Activated CD8-positive, alpha-beta T cell treated with anti-CD3 and anti-CD28 coated beads for 36 hours (primary cell): ENCODE data around the gene MPZL2. TPM values are rescaled to one million over a fixed set of nuclear protein-coding genes. Genes with fewer than 3 reads are reported as not detected.

Experiments
- ATAC-seq: fragments of 200-7000 bp; cut with Tn5 transposase; one replicate; pipeline ENCODE4 v1.10.0; 2021; ENCODE audit warnings: mild to moderate bottlenecking, moderate library complexity
- CTCF ChIA-PET: fragments of 350-600 bp; sonication (Branson Sonifier 250); formaldehyde crosslinking; loops from one replicate; lab custom pipeline; 2021; ENCODE audit warnings: antibody characterized with exemption; lab: Charles Lee
- POLR2A ChIA-PET: fragments of 350-600 bp; sonication (Branson Sonifier 250); formaldehyde crosslinking; loops from one replicate; lab custom pipeline; 2021; ENCODE audit warnings: antibody characterized with exemption; lab: Charles Lee
- DNase-seq: peaks from one replicate; pipeline ENCODE4 v3.0.0-alpha.2; 2020
- H3K27ac Mint-ChIP-seq: one replicate; pipeline ENCODE4 v1.8.0; 2021; ENCODE audit warnings: mild to moderate bottlenecking, mixed read lengths
- H3K27me3 Mint-ChIP-seq: one replicate; pipeline ENCODE4 v1.8.0; 2021; ENCODE audit warnings: mixed read lengths
- H3K36me3 Mint-ChIP-seq: one replicate; pipeline ENCODE4 v1.8.0; 2021; ENCODE audit warnings: low read depth, mixed read lengths
- H3K4me1 Mint-ChIP-seq: one replicate; pipeline ENCODE4 v1.8.0; 2021; ENCODE audit warnings: low read depth, mixed read lengths
- H3K4me3 Mint-ChIP-seq: one replicate; pipeline ENCODE4 v1.8.0; 2021; ENCODE audit warnings: mild to moderate bottlenecking, moderate library complexity, mixed read lengths
- H3K9me3 Mint-ChIP-seq: one replicate; pipeline ENCODE4 v1.8.0; 2021; ENCODE audit warnings: mixed read lengths
- CTCF ChIP-seq: fragments of 200-600 bp; IDR thresholded peaks from one replicate; pipeline ENCODE4 v1.8.0; 2022; ENCODE audit warnings: antibody characterized with exemption, mild to moderate bottlenecking
- intact Hi-C: fragments of 100-400 bp; cut with micrococcal nuclease; formaldehyde crosslinking; loops from one replicate; pipeline ENCODE4 v1.10.0; 2022
- total RNA-seq, 2 experiments: library from RNA; stranded (reverse); gene quantifications; one replicate each; pipeline ENCODE4 v1.2.3, GENCODE V29; 2021

MPZL2 gene
- total RNA-seq, 2 experiments from 2014 or later: 26.2 to 31.0 TPM

DNA sequence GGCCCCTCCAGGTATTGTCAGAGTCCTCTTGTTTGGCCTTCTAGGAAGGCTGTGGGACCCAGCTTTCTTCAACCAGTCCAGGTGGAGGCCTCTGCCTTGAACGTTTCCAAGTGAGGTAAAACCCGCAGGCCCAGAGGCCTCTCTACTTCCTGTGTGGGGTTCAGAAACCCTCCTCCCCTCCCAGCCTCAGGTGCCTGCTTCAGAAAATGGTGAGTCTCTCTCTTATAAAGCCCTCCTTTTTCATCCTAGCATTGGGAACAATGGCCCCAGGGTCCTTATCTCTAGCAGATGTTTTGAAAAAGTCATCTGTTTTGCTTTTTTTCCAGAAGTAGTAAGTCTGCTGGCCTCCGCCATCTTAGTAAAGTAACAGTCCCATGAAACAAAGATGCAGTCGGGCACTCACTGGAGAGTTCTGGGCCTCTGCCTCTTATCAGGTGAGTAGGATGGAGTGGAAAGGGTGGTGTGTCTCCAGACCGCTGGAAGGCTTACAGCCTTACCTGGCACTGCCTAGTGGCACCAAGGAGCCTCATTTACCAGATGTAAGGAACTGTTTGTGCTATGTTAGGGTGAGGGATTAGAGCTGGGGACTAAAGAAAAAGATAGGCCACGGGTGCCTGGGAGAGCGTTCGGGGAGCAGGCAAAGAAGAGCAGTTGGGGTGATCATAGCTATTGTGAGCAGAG, 40.6 kb upstream of the MPZL2 start, which contains the start of gene CD3E:
TSS of gene CD3E (plus strand) at position 163 of the 681 bp plus-strand sequence. CDS start at position 386, 223 bp downstream.
- no peak for TF ChIP-seq CTCF
- peak within 1 kb of the TSS; percentile 99 for H3K27ac Mint-ChIP-seq
- peak; percentile 88 for DNase-seq
- H3K27me3 Mint-ChIP-seq: no peaks in the 10 kb centered on the region
- intact Hi-C loops: loop anchor here (2.0 to 5.0 kb wide), 3 partner anchors 40 to 102 kb away; partner anchors contain the start of gene CD3G
- ChIA-PET CTCF (interaction anchor here (0.8 to 12.3 kb wide), 18 partner anchors 9 to 159 kb away, joined by 3 to 86 read pairs (median 4); partner anchors contain the start of genes JAML, MPZL2 and MPZL3), POLR2A (interaction anchor here (0.5 to 7.3 kb wide), 26 partner anchors 9 to 267 kb away, joined by 3 to 73 read pairs (median 4); partner anchors contain the start of genes ARCN1, JAML, KMT2A and MPZL3)
- peak within 1 kb of the TSS; percentile 96 for H3K4me3 Mint-ChIP-seq
- peaks cover 54% of the 10 kb centered on the region for H3K4me1 Mint-ChIP-seq
- H3K36me3 Mint-ChIP-seq: peaks cover 47% of the 10 kb centered on the region
- ATAC-seq: peak; percentile 77
- H3K9me3 Mint-ChIP-seq: no peaks in the 10 kb centered on the region

DNA sequence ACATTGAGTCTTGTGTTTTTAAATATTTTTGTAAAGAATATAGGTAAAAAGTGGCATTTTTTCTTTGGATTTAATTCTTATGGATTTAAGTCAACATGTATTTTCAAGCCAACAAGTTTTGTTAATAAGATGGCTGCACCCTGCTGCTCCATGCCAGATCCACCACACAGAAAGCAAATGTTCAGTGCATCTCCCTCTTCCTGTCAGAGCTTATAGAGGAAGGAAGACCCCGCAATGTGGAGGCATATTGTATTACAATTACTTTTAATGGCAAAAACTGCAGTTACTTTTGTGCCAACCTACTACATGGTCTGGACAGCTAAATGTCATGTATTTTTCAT, 40.1 kb upstream of the MPZL2 start:
- CTCF ChIA-PET: interaction anchor here (0.8 to 12.3 kb wide), 18 partner anchors 9 to 158 kb away, joined by 3 to 86 read pairs (median 4); partner anchors contain the start of genes JAML and MPZL2
- ATAC-seq (peak; percentile 65), DNase-seq (no peak)
- H3K27ac Mint-ChIP-seq: peak overlapping the region; percentile 99
- H3K4me1 Mint-ChIP-seq: peaks cover 50% of the 10 kb centered on the region
- peaks cover 42% of the 10 kb centered on the region for H3K36me3 Mint-ChIP-seq
- no peaks in the 10 kb centered on the region for H3K27me3 Mint-ChIP-seq
- peak overlapping the region; percentile 96 for H3K4me3 Mint-ChIP-seq
- H3K9me3 Mint-ChIP-seq: no peaks in the 10 kb centered on the region
- POLR2A ChIA-PET: interaction anchor here (0.5 to 7.3 kb wide), 18 partner anchors 8 to 131 kb away, joined by 3 to 73 read pairs (median 4); partner anchors contain the start of genes JAML, KMT2A and UBE4A
- TF ChIP-seq CTCF: no peak
- intact Hi-C loops: loop anchor here (2.0 kb wide), 1 partner anchor 41 kb away; the partner anchor contains the start of gene CD3G

GRCh38 chr11:118301600-118302195, 37.6 kb upstream of the MPZL2 start:
- H3K27ac Mint-ChIP-seq: peak overlapping the region; percentile 31

DNA sequence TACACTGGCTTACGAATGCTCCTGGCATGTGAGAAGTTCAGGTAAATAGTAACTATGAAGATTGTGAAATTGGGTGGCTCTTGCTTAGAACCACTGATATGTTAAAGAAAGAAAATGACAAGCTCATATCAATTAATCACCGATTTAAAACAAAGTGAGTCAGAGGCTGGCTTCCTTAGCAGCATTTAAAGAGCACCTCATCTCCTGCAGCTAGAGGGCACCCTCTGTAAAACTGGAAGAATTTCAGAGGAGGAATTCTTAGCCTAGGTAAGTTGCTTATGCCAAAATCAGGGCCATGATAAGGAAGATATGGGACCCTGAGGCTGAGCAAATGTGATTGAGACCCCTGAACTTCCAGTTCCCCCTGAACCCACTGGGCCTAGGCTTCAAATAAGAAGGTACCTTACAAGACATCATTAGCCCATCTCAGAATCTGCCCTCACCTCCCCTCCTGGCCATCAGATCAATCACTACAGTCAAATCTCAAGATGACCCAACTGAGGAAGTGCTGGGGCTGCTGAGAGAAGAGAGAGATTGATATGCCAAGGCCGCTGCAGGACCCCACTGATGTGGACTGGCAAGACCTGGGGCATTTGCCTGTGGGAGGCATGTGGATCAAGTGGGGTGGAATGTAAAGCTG, 31.8 kb upstream of the MPZL2 start:
- Mint-ChIP-seq H3K4me3 (no peak overlapping the region), H3K36me3 (no peaks in the 10 kb centered on the region), H3K27me3 (no peaks in the 10 kb centered on the region), H3K27ac (peak overlapping the region; percentile 36), H3K9me3 (no peaks in the 10 kb centered on the region), H3K4me1 (peaks cover 20% of the 10 kb centered on the region)
- ChIA-PET CTCF (interaction anchor here (0.7 to 12.3 kb wide), 61 partner anchors 8 to 281 kb away, joined by 3 to 86 read pairs (median 4); partner anchors contain the start of genes CD3D, CD3E, CD3G and JAML), POLR2A (interaction anchor here (0.6 to 2.1 kb wide), 8 partner anchors 8 to 66 kb away, joined by 3 to 13 read pairs (median 3); partner anchors contain the start of gene CD3E)
- peak; percentile 70 for DNase-seq
- TF ChIP-seq CTCF: peak; percentile 78
- ATAC-seq: peak; percentile 77
- intact Hi-C loops: no loop called here

More at GRCh38 chr11:118301600-118302195, 37.6 kb upstream of the MPZL2 start:
- intact Hi-C loops: no loop called here
- no peak for DNase-seq
- Mint-ChIP-seq H3K4me1 (peaks cover 26% of the 10 kb centered on the region), H3K27me3 (no peaks in the 10 kb centered on the region), H3K9me3 (no peaks in the 10 kb centered on the region), H3K4me3 (no peak overlapping the region), H3K36me3 (peaks cover 17% of the 10 kb centered on the region)
- POLR2A ChIA-PET: interaction anchor here (1.1 to 2.0 kb wide), 6 partner anchors 10 to 103 kb away, joined by 3 to 7 read pairs (median 4); partner anchors contain the start of gene UBE4A
- ATAC-seq: no peak
- no peak for TF ChIP-seq CTCF
- CTCF ChIA-PET: interaction anchor here (1.1 to 12.3 kb wide), 8 partner anchors 10 to 130 kb away, joined by 3 to 86 read pairs (median 6); partner anchors contain the start of genes MPZL2 and UBE4A
